ENCODE data around the gene NEK5.

The NEK5 gene

GRCh38 chr13:52005841-52006522 is 122.9 kb downstream of the NEK5 start:
- H3K27me3 ChIP-seq (ENCODE audit: low read length), result no peaks in the 10 kb centered on the region
- H2AFZ ChIP-seq (ENCODE audit: low read depth, low read length, severe bottlenecking), result no peak overlapping the region
- H3F3A ChIP-seq (ENCODE audit: insufficient read depth), result no peaks in the 10 kb centered on the region
- H3K4me3 ChIP-seq (ENCODE audit: insufficient read depth, low read length, poor library complexity, severe bottlenecking), result no peak overlapping the region
- TF ChIP-seq CTCF (IDR thresholded peaks at IDR 0.05; ENCODE audit: insufficient read depth, low read length, poor library complexity, severe bottlenecking), result no peak
- TF ChIP-seq EZH2phosphoT487 (conservative IDR thresholded peaks at IDR 0.05; ENCODE audit: low read length), result no peak
- H3K36me3 ChIP-seq (ENCODE audit: low read length), result no peaks in the 10 kb centered on the region
- H3K9me2 ChIP-seq (replicated peaks; ENCODE audit: insufficient read depth, low read length), result no peaks in the 10 kb centered on the region
- no peak overlapping the region for H3K27ac ChIP-seq (ENCODE audit: low read depth, low read length)
- no peak overlapping the region for H3K4me2 ChIP-seq (ENCODE audit: low read depth, low read length, poor library complexity, severe bottlenecking)
- no peaks in the 10 kb centered on the region for H3K79me2 ChIP-seq (ENCODE audit: insufficient read depth, low read length)
- no peaks in the 10 kb centered on the region for H4K20me1 ChIP-seq (ENCODE audit: low read depth, low read length)
- no peak overlapping the region for H3K9ac ChIP-seq (ENCODE audit: low read length)
- no peaks in the 10 kb centered on the region for H3K9me3 ChIP-seq (ENCODE audit: insufficient read depth, low read length)

GRCh38 chr13:52004511-52005170 is 124.2 kb downstream of the NEK5 start:
- Histone ChIP-seq H3K27me3 (ENCODE audit: low read length) (no peaks in the 10 kb centered on the region), H2AFZ (ENCODE audit: low read depth, low read length, severe bottlenecking) (no peak overlapping the region), H3K36me3 (ENCODE audit: low read length) (no peaks in the 10 kb centered on the region), H3K9ac (ENCODE audit: low read length) (no peak overlapping the region), H3K27ac (ENCODE audit: low read depth, low read length) (no peak overlapping the region), H3K9me2 (replicated peaks; ENCODE audit: insufficient read depth, low read length) (no peaks in the 10 kb centered on the region), H3K4me2 (ENCODE audit: low read depth, low read length, poor library complexity, severe bottlenecking) (no peak overlapping the region), H3K79me2 (ENCODE audit: insufficient read depth, low read length) (no peaks in the 10 kb centered on the region), H3K9me3 (ENCODE audit: insufficient read depth, low read length) (no peaks in the 10 kb centered on the region), H4K20me1 (ENCODE audit: low read depth, low read length) (no peaks in the 10 kb centered on the region), H3K4me3 (ENCODE audit: insufficient read depth, low read length, poor library complexity, severe bottlenecking) (no peak overlapping the region), H3F3A (ENCODE audit: insufficient read depth) (no peaks in the 10 kb centered on the region)
- TF ChIP-seq CTCF (IDR thresholded peaks at IDR 0.05; ENCODE audit: insufficient read depth, low read length, poor library complexity, severe bottlenecking) (no peak), EZH2phosphoT487 (conservative IDR thresholded peaks at IDR 0.05; ENCODE audit: low read length) (no peak)

GRCh38 chr13:52003541-52003940 is 125.3 kb downstream of the NEK5 start:
- Histone ChIP-seq H3K36me3 (ENCODE audit: low read length) (no peaks in the 10 kb centered on the region), H4K20me1 (ENCODE audit: low read depth, low read length) (no peaks in the 10 kb centered on the region), H3K4me3 (ENCODE audit: insufficient read depth, low read length, poor library complexity, severe bottlenecking) (no peak overlapping the region), H3F3A (ENCODE audit: insufficient read depth) (no peaks in the 10 kb centered on the region), H3K9me3 (ENCODE audit: insufficient read depth, low read length) (no peaks in the 10 kb centered on the region), H3K27ac (ENCODE audit: low read depth, low read length) (no peak overlapping the region), H3K9ac (ENCODE audit: low read length) (no peak overlapping the region), H3K9me2 (replicated peaks; ENCODE audit: insufficient read depth, low read length) (no peaks in the 10 kb centered on the region), H3K79me2 (ENCODE audit: insufficient read depth, low read length) (no peaks in the 10 kb centered on the region), H3K4me2 (ENCODE audit: low read depth, low read length, poor library complexity, severe bottlenecking) (no peak overlapping the region), H3K27me3 (ENCODE audit: low read length) (no peaks in the 10 kb centered on the region), H2AFZ (ENCODE audit: low read depth, low read length, severe bottlenecking) (no peak overlapping the region)
- TF ChIP-seq CTCF (IDR thresholded peaks at IDR 0.05; ENCODE audit: insufficient read depth, low read length, poor library complexity, severe bottlenecking) (no peak), EZH2phosphoT487 (conservative IDR thresholded peaks at IDR 0.05; ENCODE audit: low read length) (no peak)
